Fibroblast of the conjunctiva (primary cell): ENCODE data around the gene DIPK1B.

Experiments
- DNase-seq: peaks from one replicate; pipeline ENCODE4 v3.0.0-alpha.2; 2010; ENCODE audit warnings: low read depth

DIPK1B gene

DNA sequence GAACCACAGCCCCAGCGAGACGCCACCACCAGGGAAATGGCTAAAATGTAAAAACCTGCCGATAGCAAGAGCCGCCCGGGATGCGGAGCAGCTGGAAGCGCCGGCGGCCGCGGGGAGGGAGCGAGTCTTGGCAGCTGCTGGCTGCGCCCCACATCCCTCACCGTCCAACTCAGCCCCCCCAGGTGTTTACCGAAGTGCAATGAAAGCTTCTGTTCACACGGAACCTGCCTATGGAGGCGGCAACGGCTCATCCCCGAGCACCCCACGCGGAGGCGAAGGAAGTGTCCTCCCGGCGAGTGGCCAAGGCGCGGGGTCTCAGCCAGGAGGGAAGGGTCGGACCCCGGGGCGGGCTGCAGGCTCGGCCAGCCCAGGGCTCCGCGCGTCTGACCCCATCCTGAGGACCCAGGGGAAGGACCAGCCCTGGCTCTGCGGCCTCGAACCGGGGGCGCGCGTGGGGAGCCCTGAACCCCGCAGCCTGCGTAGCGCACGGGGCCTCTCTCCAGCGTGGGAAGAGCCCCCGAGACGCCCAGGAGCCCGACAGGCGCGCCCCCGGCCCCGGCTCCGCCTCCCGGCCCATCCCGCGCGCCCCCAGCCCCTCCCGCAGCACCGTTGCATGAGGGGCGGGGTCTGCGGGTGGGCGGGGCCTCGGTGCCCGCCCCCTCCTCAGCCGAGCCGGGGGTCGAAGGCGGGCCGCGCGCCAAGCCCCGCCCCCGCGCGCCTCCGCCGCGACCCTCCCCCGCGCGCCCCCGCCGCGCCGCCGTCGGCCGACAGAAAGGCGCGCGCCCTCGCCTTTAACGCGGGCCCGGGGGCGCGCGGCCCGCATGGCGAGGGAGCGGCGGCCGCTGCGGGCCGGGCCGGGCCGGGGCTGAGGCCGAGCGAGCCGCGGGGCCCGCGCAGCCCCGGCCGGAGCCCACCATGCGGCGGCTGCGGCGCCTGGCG lies at the start of gene DIPK1B:
Gene DIPK1B, plus strand, starts transcription at position 822 of the 939 bp plus-strand sequence. Its CDS starts 94 bp downstream, at position 916.
- DNase-seq = no peak

- no peak for DNase-seq
Measured at GRCh38 chr9:136662656-136663581, 49.5 kb upstream of the DIPK1B start, which contains the start of gene EGFL7. EGFL7 (plus strand) TSS chr9:136662916; CDS start chr9:136668283, 5,367 bp downstream.

DNA sequence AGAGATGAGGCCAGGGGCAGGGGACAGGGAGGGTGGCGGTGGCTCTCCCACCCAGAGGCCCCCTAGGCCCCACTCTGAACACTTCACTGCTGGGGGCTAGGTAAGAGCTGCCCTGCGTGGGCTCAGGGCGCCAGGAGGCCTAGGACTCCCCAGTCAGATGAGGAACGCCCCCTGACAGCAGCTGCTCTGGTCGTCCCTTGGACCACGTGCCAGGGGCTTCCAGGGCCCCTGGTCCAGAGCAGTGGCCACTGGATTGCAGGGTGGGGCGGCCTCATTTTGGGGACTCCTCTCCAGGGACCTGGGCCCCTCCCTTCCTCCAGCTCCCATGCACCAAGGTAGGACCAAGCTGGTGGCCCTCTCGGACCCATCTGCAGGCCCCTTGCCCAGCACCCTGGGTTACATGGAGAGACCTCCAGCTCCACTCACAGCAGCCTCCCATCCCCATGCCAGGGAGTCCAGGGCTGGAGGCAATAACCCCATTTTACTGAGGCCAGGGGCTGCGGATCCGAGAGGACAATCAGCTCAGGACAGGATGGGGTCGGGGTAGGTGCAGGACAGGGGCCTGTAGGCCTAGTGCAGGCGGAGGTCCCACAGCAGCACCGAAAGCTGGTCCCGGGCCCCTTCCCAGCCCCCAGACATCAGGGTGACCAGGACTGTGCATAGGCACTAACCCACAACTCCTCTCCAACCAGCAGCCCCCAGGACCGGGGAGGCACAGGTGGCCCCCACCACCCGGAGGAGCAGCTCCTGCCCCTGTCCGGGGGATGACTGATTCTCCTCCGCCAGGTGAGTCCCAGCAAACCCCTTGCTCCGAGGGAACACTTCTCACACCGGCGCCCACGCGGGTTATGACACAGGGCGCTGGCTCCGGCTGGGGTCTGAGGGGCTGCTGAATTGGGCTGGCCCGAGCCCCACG lies 48.1 kb upstream of the DIPK1B start:
- no peak for DNase-seq

DNA sequence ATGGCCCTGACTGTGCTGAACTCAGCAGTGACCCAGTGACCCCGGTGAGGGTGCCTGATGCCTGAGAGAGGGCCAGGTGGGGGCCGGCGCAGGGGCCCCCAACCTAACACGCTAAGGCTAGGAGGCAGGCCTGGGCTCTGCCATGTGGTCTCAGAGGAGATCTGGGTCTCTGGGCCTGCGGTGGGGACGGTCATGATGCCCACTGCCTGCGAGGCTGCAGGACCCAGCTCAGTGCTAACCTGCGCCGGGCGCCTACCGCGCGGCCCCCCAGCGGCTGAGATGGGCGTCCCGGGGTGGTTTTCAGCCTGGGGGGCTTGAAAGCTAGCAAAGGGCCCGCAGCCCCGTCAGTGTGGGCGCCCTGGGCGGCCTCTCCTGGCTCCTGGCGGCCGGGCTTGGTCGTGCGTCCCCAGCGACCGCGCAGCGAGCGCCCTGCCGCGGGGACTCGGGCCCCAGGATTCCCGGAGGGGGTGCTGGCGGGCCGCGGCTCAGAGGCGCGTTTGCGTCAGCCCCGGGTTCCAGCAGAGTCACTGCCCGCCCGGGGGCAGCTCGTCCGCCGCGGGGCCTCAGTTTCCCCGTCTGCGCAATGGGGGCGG lies 47.2 kb upstream of the DIPK1B start:
- no peak for DNase-seq

GRCh38 chr9:136665704-136666371 lies 46.5 kb upstream of the DIPK1B start:
- no peak for DNase-seq

DNA sequence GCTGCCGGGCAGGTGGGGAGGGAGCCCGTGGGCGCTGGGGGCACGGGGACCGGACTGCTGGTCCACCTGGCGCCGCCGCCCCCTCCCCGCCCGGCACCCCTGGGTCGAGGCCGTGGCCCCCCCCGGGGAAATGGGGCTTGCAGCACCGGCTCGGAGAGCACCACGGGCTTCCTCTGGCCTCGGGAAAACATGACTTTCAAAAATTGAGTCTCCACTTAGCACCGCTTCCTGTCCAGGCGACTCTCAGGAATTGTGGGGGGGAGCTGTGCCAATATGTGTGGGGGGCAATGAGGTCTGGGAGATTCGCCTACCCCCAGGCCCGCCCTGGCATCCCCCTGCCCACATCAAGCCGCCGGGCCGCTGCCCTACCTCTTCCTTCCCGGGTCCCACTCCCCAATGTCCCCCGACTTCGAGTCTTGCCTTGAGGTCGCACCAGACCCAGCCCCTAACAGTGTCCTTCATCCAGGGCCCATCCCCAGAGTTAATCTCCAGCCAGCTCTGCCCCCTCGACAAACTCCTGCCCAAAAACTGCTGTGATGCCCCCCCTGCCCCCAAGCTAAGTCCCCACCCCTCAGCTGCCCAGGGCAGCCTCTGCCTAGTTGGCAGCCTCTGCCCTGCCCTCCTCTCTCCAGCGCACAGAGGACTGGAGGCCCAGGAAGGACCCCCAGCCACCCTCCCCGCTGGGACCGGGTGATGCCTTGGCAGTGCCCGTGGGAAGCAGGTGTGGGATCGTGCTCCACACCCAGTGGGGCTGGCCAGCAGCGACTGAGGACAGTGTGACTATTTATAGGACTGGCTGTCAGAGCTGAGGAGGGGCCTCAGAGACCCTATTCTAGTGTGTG lies 45.8 kb upstream of the DIPK1B start:
- no peak for DNase-seq

GRCh38 chr9:136667214-136667939 lies 45.0 kb upstream of the DIPK1B start:
- DNase-seq = no peak

- no peak for DNase-seq
Measured at GRCh38 chr9:136667940-136668760, 44.2 kb upstream of the DIPK1B start.

DNA sequence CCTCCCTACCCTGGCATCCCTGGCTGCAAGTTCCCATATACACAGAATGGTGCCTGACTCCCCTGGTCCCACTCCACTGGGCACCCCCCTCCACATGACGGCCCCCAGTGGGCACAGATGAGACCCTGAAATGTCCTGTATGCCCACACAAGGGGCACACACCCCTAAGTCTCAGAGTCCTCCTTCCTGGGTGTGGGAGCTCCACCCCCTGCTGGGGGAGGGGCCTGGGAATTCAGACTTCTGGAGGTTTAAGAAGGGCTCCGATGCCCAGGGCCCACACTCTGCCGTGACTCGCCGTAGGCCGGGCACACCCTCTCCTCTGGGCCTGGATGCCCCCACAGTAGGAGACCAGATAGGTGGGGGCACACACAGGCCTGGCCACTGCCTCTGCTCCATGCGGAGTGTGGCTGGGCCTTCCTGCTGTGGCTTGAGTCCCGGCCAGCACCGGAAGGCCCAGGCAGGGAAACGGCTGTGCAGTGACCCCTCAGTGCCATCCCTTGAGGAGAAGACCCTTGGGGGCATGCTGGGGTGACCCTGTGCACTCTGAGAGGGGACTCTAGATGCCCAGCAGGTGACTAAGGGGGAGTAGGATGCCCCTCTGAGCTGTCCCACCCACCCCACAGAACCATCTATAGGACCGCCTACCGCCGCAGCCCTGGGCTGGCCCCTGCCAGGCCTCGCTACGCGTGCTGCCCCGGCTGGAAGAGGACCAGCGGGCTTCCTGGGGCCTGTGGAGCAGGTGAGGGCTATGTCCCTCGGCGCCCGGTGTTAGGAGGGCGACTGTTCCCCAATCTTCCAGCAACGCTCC lies 43.2 kb upstream of the DIPK1B start:
- no peak for DNase-seq

DNA sequence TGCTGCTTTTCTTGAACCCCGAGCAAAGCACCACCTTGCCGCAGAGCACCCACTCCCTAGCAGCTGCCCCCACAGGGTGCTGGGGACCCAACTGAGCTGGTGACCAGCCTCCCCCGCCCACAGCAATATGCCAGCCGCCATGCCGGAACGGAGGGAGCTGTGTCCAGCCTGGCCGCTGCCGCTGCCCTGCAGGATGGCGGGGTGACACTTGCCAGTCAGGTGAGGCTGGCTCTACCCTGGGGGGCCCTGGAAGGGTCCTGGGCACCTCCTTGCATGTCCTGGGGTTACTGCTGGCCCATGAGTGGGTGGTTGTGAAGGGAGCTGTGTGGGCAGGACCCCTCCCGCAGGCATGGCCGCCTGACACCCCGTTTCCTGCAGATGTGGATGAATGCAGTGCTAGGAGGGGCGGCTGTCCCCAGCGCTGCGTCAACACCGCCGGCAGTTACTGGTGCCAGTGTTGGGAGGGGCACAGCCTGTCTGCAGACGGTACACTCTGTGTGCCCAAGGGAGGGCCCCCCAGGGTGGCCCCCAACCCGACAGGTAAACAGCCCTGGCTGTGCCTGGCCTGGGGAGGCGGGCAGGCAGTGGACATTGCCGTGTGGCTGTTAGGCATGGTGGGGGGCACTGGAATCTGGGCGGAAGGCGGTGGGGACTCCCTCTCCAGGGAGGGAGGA lies 42.4 kb upstream of the DIPK1B start:
- DNase-seq = no peak

DNA sequence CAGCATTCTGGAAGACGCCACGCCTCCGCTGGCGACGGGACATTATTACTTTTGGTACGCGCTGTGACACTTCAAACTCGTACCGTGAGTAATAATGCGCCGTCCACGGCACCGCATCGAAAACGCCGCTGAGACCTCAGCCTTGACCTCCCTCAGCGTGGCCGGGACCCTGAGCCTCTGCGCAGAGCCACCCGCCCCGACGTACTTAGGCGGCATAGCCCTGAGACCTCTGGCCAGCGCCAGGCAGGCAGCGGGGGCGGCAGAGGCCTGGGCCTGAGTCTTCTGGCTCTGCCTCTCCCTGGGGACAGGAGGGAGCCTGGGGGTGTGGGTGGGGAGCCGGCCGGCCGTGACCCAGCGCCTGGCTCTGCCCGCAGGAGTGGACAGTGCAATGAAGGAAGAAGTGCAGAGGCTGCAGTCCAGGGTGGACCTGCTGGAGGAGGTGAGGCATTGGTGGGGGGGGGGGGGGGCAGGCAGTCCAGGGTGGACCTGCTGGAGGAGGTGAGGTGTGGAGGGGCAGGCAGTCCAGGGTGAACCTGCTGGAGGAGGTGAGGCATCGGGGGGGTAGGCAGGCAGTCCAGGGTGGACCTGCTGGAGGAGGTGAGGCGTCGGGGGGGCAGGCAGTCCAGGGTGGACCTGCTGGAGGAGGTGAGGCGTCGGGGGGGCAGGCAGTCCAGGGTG lies 41.7 kb upstream of the DIPK1B start:
- no peak for DNase-seq

- no peak for DNase-seq
Measured at GRCh38 chr9:136671254-136671614, 41.1 kb upstream of the DIPK1B start.

DNA sequence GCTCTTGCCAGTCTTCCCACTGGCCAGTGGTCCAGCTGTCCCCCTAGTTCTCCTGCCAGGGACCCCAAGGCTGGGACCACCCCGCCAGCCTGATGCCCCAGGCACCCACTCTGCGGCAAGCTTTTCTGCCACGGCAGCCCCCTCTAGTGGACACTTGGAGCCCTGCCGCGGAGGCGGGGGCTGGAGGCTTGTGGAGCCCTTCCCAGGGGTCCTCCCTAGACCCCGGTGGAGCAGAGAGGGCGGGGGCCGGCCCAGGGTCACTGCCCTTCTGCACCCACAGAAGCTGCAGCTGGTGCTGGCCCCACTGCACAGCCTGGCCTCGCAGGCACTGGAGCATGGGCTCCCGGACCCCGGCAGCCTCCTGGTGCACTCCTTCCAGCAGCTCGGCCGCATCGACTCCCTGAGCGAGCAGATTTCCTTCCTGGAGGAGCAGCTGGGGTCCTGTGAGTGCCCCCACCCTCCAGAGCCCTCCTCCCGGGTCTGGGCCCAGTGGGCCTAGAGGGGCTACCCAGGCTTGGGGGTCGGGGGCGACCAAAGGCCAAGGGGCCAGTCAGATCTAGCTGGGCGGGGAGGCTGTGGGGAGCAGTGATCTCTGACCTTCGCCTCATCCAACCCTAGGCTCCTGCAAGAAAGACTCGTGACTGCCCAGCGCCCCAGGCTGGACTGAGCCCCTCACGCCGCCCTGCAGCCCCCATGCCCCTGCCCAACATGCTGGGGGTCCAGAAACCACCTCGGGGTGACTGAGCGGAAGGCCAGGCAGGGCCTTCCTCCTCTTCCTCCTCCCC lies 40.5 kb upstream of the DIPK1B start:
- no peak for DNase-seq

DNA sequence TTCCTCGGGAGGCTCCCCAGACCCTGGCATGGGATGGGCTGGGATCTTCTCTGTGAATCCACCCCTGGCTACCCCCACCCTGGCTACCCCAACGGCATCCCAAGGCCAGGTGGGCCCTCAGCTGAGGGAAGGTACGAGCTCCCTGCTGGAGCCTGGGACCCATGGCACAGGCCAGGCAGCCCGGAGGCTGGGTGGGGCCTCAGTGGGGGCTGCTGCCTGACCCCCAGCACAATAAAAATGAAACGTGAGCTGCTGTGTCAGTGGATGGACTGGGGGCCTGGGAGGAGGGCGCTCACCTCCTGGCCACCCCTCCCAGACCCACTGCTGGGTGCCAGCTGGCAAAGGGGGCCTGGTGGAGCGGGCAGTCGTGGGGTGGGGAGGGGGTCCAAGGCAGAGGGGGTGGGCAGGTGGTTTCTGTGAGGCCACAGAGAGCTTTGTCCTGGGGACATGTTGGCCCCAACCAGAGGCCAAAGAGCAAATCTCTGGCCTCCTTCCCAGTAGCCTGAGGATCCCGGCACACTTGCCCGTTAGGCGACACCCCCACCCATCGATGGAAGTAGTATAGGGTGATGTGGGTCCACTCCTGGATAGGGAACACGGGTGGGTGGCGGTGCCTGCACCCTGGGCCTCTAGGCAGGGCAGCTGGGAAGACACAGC lies 39.8 kb upstream of the DIPK1B start:
- no peak for DNase-seq
